Skeletal muscle tissue (tissue), 4 donors: ENCODE results near the gene ZNF217. TPM values are rescaled to one million over a fixed set of nuclear protein-coding genes. Genes with fewer than 3 reads are reported as not detected.
"Not testable (repeated sequence)": the region's sequence is repeated elsewhere in the genome, so short reads cannot be mapped to it uniquely, and the experiment has no call there.

Source experiments
- H3K27ac ChIP-seq: one replicate; pipeline ENCODE4 v1.7.0; 2013; ENCODE audit warnings: mild to moderate bottlenecking, low read depth, low read length, inconsistent platforms
- H3K27me3 ChIP-seq, 3 donors: one replicate each; pipeline ENCODE4 v1.7.0; 2013; ENCODE audit warnings: low read length in 3 of 3; ENCODE audit not compliant: control insufficient read depth in 3 of 3, insufficient read depth in 3 of 3
- H3K36me3 ChIP-seq, 3 donors: one replicate each; pipeline ENCODE4 v1.7.0; 2013; ENCODE audit warnings: low read length in 3 of 3; ENCODE audit not compliant: control insufficient read depth in 3 of 3, insufficient read depth in 3 of 3
- H3K4me1 ChIP-seq, 3 donors: one replicate each; pipeline ENCODE4 v1.7.0; 2013; ENCODE audit warnings: low read length in 3 of 3, mild to moderate bottlenecking in 3 of 3; ENCODE audit not compliant: control insufficient read depth in 3 of 3, insufficient read depth in 3 of 3
- H3K4me3 ChIP-seq, 3 donors: one replicate each; pipeline ENCODE4 v1.7.0; 2013; ENCODE audit warnings: low read length in 3 of 3
- H3K9ac ChIP-seq, 3 donors: one replicate each; pipeline ENCODE4 v1.7.0; 2013; ENCODE audit warnings: low read length in 3 of 3, mild to moderate bottlenecking in 3 of 3, moderate library complexity in 2 of 3, low read depth in 1 of 3
- H3K9me3 ChIP-seq, 3 donors: one replicate each; pipeline ENCODE4 v1.7.0; 2013; ENCODE audit warnings: low read length in 3 of 3; ENCODE audit not compliant: control insufficient read depth in 3 of 3
- total RNA-seq: library from RNA; depleted of rRNA; stranded (reverse); fragments of >200 nt; gene quantifications from one replicate; pipeline ENCODE4 v1.2.3, GENCODE V29; 2014
- donor health status: Osteomylitis.

The ZNF217 gene
- total RNA-seq, 1 donor from 2014 or later, result 8.4 TPM

DNA sequence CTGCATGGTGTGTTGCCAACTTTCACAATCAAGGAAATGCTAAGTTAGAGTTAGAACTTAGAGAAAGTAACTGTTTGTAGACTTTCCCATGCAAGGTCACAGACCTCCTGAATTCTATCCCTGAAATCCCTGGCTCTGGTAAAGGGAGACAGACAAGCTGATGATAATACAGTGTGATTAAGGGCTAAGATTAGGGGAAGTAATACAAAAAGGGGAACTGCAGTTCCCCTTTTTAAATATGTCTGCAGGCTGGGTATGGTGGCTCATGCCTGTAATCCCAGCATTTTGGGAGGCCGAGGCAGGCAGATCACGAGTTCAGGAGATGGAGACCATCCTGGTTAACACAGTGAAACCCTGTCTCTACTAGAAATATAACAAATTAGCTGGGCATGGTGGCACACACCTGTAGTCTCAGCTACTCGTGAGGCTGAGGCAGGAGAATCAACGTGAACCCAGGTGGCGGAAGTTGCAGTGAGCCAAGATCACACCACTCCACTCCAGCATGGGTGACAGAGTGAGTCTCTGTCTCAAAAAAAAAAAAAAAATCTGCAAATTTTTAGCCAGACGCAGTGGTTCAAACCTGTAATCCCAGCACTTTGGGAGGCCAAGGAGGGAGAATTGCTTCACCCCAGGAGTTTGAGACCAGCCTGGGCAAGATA is 60.9 kb downstream of the ZNF217 start:
- not testable (repeated sequence) for H3K9ac ChIP-seq, H3K36me3 ChIP-seq, H3K27ac ChIP-seq, H3K27me3 ChIP-seq, H3K4me3 ChIP-seq, H3K4me1 ChIP-seq, H3K9me3 ChIP-seq

DNA sequence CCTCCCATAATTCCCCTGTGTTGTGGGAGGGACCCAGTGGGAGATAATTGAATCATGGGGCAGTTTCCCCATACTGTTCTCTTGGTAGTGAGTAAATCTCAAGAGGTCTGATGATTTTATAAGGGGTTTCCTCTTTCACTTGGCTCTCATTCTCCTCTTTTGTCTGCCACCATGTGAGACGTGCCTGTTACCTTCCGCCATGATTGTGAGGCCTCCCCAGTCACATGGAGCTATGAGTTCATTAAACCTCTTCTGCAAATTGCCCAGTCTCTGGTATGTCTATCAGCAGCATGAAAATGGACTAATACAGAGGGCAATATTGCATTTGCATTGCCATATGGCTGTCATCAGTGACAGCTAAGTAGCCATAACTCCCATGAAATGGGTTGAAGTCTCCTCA is 63.2 kb downstream of the ZNF217 start:
- no peak overlapping the region for H3K27ac ChIP-seq
- H3K9ac ChIP-seq, result no peak overlapping the region
- no peaks in the 10 kb centered on the region for H3K9me3 ChIP-seq
- no peaks in the 10 kb centered on the region for H3K27me3 ChIP-seq
- no peak overlapping the region for H3K4me3 ChIP-seq
- no peaks in the 10 kb centered on the region for H3K36me3 ChIP-seq
- no peaks in the 10 kb centered on the region for H3K4me1 ChIP-seq

DNA sequence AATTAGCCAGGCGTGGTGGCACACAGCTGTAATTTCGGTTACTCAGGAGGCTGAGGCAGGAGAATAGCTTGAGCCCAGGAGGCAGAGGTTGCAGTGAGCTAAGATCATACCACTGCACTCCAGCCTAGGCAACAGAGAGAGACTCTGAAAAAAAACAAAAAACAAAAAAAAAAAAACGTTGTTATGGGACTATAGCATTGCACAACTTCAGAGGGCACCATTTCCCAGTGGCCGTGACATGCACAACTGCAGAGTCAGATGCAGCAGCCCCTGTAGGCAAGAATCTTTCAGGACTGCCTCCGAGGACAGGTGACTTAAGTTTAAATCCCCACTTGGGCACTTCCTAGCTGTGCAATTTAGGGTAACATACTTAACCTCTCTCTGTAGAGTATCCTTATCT is 64.0 kb downstream of the ZNF217 start:
- Histone ChIP-seq H3K27ac (no peak overlapping the region), H3K36me3 (no peaks in the 10 kb centered on the region), H3K27me3 (no peaks in the 10 kb centered on the region), H3K4me3 (no peak overlapping the region), H3K9me3 (no peaks in the 10 kb centered on the region), H3K4me1 (no peaks in the 10 kb centered on the region), H3K9ac (no peak overlapping the region)

DNA sequence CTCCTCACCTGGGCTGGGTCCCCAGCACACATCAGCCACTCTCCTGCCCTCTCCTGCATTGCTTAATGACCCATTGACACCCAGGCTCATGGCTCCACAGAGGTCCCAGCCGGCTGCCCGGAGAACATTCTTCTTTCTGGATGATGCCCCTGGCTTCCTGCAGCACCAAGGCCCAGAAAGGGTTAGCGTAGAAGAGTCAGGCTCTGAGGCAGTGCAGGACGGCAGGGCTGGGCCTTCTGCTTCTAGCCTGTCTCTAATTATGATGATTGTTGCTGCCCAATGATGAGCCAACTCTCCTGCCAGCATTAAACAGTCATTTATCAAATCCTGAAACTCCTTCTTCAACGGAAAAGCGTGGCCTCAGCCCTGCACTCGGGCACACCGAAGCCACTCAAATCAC is 66.4 kb downstream of the ZNF217 start:
- Histone ChIP-seq H3K9me3 (no peaks in the 10 kb centered on the region), H3K9ac (no peak overlapping the region), H3K27ac (no peak overlapping the region), H3K4me3 (no peak overlapping the region), H3K27me3 (no peaks in the 10 kb centered on the region), H3K36me3 (no peaks in the 10 kb centered on the region), H3K4me1 (no peaks in the 10 kb centered on the region)

DNA sequence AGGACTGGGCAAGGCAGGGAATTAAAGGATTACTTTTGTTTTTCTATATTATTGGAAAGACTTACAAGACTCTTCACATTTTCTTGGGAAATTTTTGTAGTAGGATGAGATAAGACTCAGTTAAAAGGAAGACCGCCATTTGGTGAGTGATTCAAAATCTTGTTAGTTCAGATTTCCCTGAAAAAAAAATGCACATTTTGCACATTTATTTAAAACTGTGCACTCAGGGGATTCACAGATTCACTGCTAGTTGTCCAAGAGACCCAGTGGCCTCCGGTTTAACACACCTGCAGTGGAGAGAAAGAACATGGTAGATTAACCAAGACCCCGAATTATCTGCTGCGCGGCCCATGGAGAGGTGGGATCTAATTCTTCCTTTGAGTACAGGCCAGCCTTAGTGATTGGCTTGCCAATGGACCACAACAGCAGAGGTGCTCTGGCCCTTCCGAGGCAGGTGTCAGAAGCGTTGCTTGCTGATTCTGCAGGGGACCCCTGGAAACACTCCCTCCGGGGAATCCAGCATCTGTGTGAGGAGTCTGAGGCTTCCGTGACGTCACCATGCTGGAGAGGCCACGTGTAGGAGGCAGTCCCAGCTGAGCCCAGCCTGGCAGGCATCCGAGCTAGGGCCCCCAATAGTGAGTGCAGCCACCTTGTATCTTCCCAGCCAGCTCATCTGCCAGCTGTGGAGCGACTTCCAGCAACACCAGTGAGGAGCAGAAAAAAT is 68.9 kb downstream of the ZNF217 start:
- H3K27me3 ChIP-seq, result no peaks in the 10 kb centered on the region
- no peaks in the 10 kb centered on the region for H3K4me1 ChIP-seq
- no peak overlapping the region for H3K9ac ChIP-seq
- no peak overlapping the region for H3K27ac ChIP-seq
- H3K4me3 ChIP-seq, result no peak overlapping the region
- no peaks in the 10 kb centered on the region for H3K36me3 ChIP-seq
- no peaks in the 10 kb centered on the region for H3K9me3 ChIP-seq

DNA sequence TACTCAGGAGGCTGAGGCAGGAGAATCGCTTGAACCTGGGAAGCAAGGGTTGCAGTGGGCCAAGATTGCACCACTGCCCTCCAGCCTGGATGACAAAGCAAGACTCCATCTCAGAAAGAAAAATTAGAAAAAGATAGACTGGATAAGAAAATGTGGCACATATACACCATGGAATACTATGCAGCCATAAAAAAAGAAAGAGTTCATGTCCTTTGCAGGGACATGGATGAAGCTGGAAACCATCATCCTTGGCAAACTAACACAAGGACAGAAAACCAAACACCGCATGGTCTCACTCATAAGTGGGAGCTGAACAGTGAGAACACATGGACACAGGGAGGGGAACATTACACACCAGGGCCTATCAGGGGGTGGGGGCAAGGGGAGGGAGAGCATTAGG is 70.0 kb downstream of the ZNF217 start:
- not testable (repeated sequence) for H3K9me3 ChIP-seq, H3K4me3 ChIP-seq, H3K4me1 ChIP-seq, H3K27me3 ChIP-seq, H3K9ac ChIP-seq, H3K27ac ChIP-seq, H3K36me3 ChIP-seq

DNA sequence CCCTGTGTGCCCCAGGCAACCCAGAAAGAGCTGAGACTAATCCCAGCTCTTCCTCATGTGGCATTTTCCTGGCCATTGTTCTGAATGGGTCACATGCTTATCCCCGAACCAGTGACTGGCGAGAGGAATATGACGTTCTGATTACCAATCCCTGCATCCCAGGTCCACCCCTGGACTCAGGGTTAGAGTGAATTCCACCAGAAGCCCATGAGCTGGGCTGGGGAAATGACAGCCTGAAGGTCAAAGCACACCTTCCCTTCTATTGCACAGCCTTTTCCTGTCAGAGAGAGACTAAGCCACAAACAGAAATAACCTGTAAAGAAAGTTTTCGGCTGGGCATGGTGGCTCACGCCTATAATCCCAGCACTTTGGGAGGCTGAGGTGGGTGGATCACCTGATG is 70.9 kb downstream of the ZNF217 start:
- Histone ChIP-seq H3K9ac (no peak overlapping the region), H3K36me3 (no peaks in the 10 kb centered on the region), H3K27me3 (no peaks in the 10 kb centered on the region), H3K4me3 (no peak overlapping the region), H3K4me1 (no peaks in the 10 kb centered on the region), H3K9me3 (no peaks in the 10 kb centered on the region), H3K27ac (no peak overlapping the region)

DNA sequence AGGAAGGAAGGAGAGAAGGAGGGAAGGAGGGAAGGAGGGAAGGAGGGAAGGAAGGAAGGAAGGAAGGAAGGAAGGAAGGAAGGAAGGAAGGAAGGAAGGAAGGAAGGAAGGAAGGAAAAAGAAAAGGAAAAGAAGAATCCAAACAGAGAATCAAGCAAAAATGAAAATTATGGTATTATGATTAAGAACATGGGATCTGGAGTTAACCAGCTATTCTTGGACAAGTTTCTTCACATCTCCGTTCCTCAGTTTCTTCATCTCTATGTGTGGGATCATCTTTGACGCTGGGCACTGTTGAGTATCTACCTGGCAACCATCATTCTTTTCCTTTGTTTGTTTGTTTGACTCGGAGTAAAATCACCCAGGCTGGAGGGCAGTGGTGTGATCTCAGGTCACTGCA is 71.6 kb downstream of the ZNF217 start:
- no peak overlapping the region for H3K9ac ChIP-seq
- no peak overlapping the region for H3K27ac ChIP-seq
- H3K4me3 ChIP-seq, result no peak overlapping the region
- H3K27me3 ChIP-seq, result no peaks in the 10 kb centered on the region
- H3K9me3 ChIP-seq, result no peaks in the 10 kb centered on the region
- no peaks in the 10 kb centered on the region for H3K36me3 ChIP-seq
- H3K4me1 ChIP-seq, result no peaks in the 10 kb centered on the region

DNA sequence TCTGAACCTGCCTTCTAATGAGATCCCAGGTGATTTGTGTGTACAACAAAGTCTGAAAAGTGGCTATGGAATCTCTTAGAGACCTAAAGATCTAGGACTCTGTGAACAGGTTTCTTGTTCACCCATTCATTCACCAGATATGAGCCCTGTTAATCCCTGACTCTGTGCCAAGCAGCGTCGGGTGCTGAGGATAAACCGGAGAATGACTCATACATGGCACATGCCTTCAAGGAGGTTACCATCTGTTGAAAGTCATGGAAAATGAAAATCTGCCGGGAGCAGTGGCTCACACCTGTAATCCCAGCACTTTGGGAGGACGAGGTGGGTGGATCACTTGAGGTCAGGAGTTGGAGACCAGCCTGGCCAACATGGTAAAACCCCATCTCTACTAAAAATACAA is 72.2 kb downstream of the ZNF217 start:
- not testable (repeated sequence) for H3K36me3 ChIP-seq, H3K9me3 ChIP-seq, H3K9ac ChIP-seq, H3K27ac ChIP-seq, H3K4me3 ChIP-seq, H3K27me3 ChIP-seq, H3K4me1 ChIP-seq

DNA sequence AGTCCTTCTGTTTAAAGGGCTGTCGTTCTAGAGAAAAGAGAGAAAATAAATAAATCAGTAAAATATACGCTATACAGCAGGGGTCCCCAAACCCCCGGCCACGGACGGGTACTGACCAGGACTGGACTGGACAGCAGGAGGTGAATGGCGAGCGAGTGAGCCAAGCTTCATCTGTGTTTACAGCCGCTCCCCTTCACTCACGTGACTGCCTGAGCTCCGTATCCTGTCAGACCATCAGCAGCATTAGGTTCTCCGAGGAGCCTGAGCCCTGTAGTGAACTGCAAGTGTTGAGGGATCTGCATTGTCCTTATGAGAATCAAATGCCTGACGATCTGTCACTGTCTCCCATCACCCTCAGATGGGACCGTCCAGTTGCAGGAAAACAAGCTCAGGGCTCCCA is 76.5 kb downstream of the ZNF217 start:
- H3K9me3 ChIP-seq, result no peaks in the 10 kb centered on the region
- H3K36me3 ChIP-seq, result no peaks in the 10 kb centered on the region
- H3K27ac ChIP-seq, result no peak overlapping the region
- no peak overlapping the region for H3K4me3 ChIP-seq
- H3K4me1 ChIP-seq, result no peaks in the 10 kb centered on the region
- no peaks in the 10 kb centered on the region for H3K27me3 ChIP-seq
- H3K9ac ChIP-seq, result no peak overlapping the region
